ENCODE results near the gene CHCT1. TPM values are rescaled to one million over a fixed set of nuclear protein-coding genes. Genes with fewer than 3 reads are reported as not detected.
"Not testable (repeated sequence)": the region's sequence is repeated elsewhere in the genome, so short reads cannot be mapped to it uniquely, and the experiment has no call there.

Gene CHCT1
- not detected for total RNA-seq

GRCh38 chr17:60422162-60422665, at the start of gene CHCT1:
Gene CHCT1, plus strand, starts transcription at chr17:60422489. Its CDS starts 104 bp downstream, at chr17:60422593.
- Histone ChIP-seq H3K4me1 (peaks cover 10% of the 10 kb centered on the region), H3K4me3 (peak within 1 kb of the TSS; percentile 1 to 17), H3K9me3 (no peaks in the 10 kb centered on the region), H3K27me3 (no peaks in the 10 kb centered on the region), H3K36me3 (replicated peaks in 1 of 2; ENCODE audit: insufficient read depth in 1 of 2, low read depth in 2 of 2) (no peaks in the 10 kb centered on the region), H3K27ac (peak within 1 kb of the TSS in 1 of 4 donors; percentile 24)
- intact Hi-C loops (cut with DNase I) = loop anchor here (10.0 kb wide), 1 partner anchor 317 kb away; no protein-coding TSS in a partner anchor
- WGBS, 2 donors = 79 to 86% methylated on average over 18 of the region's 18 CpGs
- ATAC-seq (no peak), DNase-seq (no peak)
- TF ChIP-seq POLR2A (IDR thresholded peaks at IDR 0.05) = no peak
- TF ChIP-seq CTCF (IDR thresholded peaks at IDR 0.05) = no peak

- WGBS, 2 donors = 93 to 96% methylated on average over 6 of the region's 6 CpGs
- no peak overlapping the region for H3K4me3 ChIP-seq
- no peaks in the 10 kb centered on the region for H3K36me3 ChIP-seq (replicated peaks in 1 of 2; ENCODE audit: insufficient read depth in 1 of 2, low read depth in 2 of 2)
- TF ChIP-seq POLR2A (IDR thresholded peaks at IDR 0.05) = no peak
- no peak for TF ChIP-seq CTCF (IDR thresholded peaks at IDR 0.05)
- intact Hi-C loops (cut with DNase I) = no loop called here
- H3K4me1 ChIP-seq = peaks cover 15% of the 10 kb centered on the region
- H3K27ac ChIP-seq = no peak overlapping the region
- no peaks in the 10 kb centered on the region for H3K9me3 ChIP-seq
- DNase-seq = no peak
- ATAC-seq = no peak
- no peaks in the 10 kb centered on the region for H3K27me3 ChIP-seq
These were observed 49.4 kb upstream of the CHCT1 start for GRCh38 chr17:60372790-60373483.

- intact Hi-C loops (cut with DNase I); H3K9me3 ChIP-seq: not testable (repeated sequence)
These were observed 44.1 kb upstream of the CHCT1 start for GRCh38 chr17:60378187-60378586.

GRCh38 chr17:60379461-60379860, 42.8 kb upstream of the CHCT1 start:
- intact Hi-C loops (cut with DNase I); H3K27me3 ChIP-seq; H3K4me3 ChIP-seq; H3K9me3 ChIP-seq; H3K27ac ChIP-seq; DNase-seq; H3K36me3 ChIP-seq (replicated peaks in 1 of 2; ENCODE audit: insufficient read depth in 1 of 2, low read depth in 2 of 2); ATAC-seq: not testable (repeated sequence)
- peaks cover 30% of the 10 kb centered on the region for H3K4me1 ChIP-seq
- WGBS, 2 donors = 14 to 21% methylated on average over 2 of the region's 3 CpGs

More at GRCh38 chr17:60378187-60378586, 44.1 kb upstream of the CHCT1 start:
- peaks cover 18% of the 10 kb centered on the region for H3K4me1 ChIP-seq
- not testable (repeated sequence) for DNase-seq; H3K27me3 ChIP-seq; ATAC-seq; H3K27ac ChIP-seq; H3K4me3 ChIP-seq; H3K36me3 ChIP-seq (replicated peaks in 1 of 2; ENCODE audit: insufficient read depth in 1 of 2, low read depth in 2 of 2)
- 100% methylated on average over 1 of the region's 1 CpG for WGBS, 2 donors

GRCh38 chr17:60381958-60382357, 40.3 kb upstream of the CHCT1 start:
- no peaks in the 10 kb centered on the region for H3K9me3 ChIP-seq
- peaks cover 39% of the 10 kb centered on the region for H3K4me1 ChIP-seq
- TF ChIP-seq POLR2A (IDR thresholded peaks at IDR 0.05) (no peak), CTCF (IDR thresholded peaks at IDR 0.05) (no peak)
- H3K36me3 ChIP-seq (replicated peaks in 1 of 2; ENCODE audit: insufficient read depth in 1 of 2, low read depth in 2 of 2) = no peaks in the 10 kb centered on the region
- WGBS, 2 donors = 32 to 36% methylated on average over 4 of the region's 4 CpGs
- DNase-seq (peak; percentile 13 to 58 (median 32)), ATAC-seq (peak; percentile 59)
- H3K27me3 ChIP-seq = no peaks in the 10 kb centered on the region
- no peak overlapping the region for H3K27ac ChIP-seq
- intact Hi-C loops (cut with DNase I) = no loop called here
- no peak overlapping the region for H3K4me3 ChIP-seq

All from body of pancreas (tissue), 4 donors.